ENCODE data around the gene MYOG. TPM values are rescaled to one million over a fixed set of nuclear protein-coding genes. Genes with fewer than 3 reads are reported as not detected.

The MYOG gene
- polyA plus RNA-seq, 3 donors: 0.05 TPM; not detected in 2

DNA sequence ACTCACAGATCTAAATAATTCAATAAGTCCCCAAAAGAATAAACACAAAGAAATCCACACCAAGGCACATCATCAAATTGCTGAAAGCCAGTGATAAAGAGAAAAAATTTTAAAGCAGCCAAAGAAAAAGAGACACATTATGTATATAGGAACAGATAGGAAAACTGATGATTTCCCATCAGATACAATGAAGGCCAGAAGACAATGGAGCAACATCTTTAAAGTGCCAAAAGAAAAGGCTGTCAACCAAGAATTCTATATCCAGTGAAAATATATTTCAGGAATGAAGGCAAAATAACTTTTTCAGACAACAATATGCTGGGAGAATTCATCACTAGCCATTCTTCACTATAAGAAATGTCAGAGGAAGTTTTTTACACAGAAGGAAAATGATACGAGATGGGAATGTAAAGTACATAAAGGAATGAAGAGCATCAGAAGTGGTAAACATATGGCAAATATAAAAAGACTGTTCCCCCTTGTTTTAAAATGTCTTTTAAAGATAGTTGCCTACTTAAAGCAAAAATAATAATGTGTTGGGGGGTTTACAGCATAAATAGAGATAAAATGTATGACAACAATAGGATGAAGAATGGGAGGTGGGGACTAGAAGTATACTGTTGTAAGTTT, 9.4 kb upstream of the MYOG start:
- 88 to 100% (median 96%) methylated on average over 1 of the region's 1 CpG for WGBS, 3 donors
- no peak overlapping the region for H3K27ac ChIP-seq (ENCODE audit: low read depth, low read length)

DNA sequence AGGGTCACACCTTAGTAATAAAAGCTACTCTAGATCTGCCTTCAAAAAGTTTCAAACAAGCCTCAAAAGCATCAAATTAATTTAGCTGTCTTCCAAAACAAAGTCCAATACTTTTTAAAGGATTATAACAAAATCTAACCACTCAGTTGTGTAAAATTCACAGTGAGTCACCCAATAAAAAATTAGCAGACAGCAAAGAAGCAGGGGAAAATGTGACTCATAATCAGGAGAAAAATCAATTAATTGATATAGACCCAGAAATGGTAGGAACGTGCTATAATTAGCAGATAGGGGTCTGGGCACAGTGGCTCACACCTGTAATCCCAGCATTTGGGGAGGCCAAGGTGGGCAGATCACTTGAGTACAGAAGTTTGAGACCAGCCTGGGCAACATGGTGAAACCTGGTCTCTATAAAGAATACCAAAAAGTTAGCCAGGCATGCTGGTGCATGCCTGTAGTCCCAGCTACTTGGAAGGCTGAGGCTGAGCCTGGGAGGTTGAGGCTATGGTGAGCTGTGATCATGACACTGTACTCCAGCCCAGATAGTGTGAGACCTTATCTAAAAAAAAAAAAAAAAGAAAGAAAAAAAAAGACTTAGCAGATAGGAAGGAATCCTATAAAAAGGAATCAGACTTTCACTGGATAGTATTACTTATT, 8.1 kb upstream of the MYOG start:
- no peak overlapping the region for H3K27ac ChIP-seq (ENCODE audit: low read depth, low read length)
- 47 to 95% (median 92%) methylated on average over 1 of the region's 1 CpG for WGBS, 3 donors

DNA sequence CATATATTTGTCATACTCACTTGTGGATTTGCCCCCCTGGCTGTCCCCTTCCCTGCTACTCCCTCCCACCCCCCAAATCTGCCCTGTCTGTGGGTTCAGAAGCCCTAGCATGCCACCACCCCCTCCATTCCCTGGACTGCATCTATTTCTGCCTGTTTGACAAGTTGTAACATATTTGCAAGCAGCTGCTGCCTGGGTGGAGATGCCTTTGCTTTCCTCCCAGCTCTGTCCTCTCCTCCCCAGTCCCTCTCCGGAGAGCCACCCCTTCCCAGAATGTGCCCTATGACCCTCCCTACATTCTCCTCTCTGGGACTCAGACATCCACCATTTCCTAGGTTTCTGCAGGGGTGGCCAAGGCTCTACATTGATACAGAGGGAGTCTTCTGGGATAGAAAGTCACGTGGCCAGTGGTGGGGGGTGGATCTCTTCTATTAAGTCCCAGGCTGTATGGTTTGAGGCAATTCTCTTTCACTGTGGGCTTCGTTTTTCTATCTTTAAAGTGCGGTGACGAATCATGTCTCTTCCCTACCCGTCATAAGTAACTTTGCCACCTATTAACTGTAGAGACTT, 6.0 kb upstream of the MYOG start:
- WGBS, 3 donors: 62 to 83% (median 82%) methylated on average over 6 of the region's 6 CpGs
- no peak overlapping the region for H3K27ac ChIP-seq (ENCODE audit: low read depth, low read length)

DNA sequence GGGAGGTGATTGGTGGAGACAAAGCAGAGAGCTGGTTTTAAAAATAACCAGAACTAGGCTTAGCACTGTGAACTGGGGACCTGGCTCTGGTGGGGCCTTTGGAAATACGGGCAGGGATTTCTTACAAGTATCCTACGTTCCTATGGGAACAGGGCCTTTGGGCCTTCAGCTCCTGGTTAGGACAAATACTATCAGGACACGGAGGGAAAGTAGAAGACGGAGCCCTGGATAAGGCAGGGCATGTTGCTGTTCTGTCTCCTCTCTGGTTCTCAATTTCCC, 5.3 kb upstream of the MYOG start:
- H3K27ac ChIP-seq (ENCODE audit: low read depth, low read length): no peak overlapping the region
- 70 to 93% (median 92%) methylated on average over 4 of the region's 4 CpGs for WGBS, 3 donors

DNA sequence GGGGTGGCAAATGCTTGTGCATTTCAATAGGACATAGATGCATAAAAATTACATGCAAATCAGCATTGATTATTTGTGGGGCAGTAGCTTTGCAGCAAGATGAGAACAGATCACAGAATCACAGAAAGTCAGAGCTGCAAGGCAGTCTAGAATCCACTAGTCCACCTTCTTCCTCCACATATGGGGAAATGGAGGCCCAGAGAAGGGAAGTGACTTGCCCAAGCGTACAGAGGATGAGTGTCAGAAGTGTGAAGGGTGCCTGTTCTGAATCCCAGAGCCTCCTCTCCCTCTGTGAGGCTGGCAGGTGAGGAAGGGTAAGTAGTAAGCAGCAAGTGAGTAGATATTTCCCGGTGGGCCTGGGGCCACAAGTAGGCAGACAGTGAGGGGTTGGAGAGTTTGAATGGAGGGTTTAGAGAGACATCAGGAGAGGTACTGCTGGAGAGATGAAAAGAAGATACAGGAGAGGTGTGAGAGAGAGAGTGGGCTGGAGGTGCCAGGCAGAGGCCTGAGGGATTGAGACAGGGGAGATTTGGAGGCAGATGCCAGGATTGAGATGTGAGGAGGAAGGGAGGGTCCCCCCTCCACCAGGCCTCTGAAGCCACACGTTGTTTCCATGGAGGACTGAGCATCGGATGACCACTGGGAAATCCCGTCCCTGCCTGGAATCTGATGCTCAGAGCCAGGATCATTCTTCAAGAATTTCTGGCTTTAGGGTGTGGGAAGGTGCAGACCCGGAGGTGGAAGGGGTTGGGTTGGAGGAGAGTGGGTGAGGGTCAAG, 4.8 kb upstream of the MYOG start:
- no peak overlapping the region for H3K27ac ChIP-seq (ENCODE audit: low read depth, low read length)
- WGBS, 3 donors: 69 to 74% (median 70%) methylated on average over 6 of the region's 6 CpGs

DNA sequence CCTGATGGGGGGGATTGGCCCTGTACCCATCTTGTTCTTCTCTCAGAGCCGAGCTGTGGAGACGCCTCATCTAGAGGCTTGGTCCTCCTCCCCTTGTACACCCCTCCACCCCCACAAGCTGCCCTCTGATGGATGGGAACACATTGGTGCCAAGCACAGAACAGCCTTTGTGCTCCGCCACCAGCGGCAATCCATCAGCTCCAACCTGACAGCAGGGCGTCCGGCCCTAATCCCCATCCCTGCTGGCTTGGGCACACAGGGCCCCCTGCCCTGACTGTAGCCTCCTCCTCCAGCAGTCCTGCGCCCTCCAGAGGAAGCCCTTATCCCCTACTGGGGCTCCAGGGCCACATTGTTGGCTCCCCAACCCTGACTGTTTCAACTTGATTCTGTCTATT, 3.8 kb upstream of the MYOG start:
- 35 to 88% (median 70%) methylated on average over 7 of the region's 7 CpGs for WGBS, 3 donors
- no peak overlapping the region for H3K27ac ChIP-seq (ENCODE audit: low read depth, low read length)

DNA sequence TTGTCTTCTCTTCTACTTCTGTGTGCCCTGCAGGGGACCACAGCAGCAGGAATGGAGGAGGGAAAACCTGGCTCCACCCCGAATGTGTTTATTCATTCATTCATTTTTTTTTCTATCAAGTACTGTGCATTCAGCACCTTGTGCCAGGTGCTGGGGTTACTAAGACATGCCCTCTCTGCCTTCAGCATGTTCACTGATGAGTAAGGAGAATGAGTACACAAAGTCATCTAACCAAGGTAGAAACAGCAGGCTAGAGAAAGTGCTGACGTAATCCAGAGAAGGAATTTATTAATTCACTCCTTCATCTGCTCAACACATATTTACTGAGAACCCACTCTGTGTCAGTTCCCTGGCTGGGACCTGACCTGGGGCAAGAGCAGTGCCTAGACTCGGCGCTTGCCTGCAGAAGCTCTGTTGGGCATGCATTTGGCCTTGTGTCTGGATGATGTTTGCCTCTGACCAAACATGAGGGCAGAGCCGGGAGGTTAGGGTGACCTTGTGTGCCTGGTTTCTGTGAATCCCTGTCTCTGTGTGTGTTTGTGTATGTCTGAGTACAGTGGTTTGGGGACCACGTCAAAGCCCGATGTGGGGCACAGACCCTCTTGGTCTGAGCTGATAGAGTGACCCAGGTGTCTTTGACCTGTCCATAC, 3.3 kb upstream of the MYOG start:
- no peak overlapping the region for H3K27ac ChIP-seq (ENCODE audit: low read depth, low read length)
- 61 to 89% (median 84%) methylated on average over 7 of the region's 7 CpGs for WGBS, 3 donors

DNA sequence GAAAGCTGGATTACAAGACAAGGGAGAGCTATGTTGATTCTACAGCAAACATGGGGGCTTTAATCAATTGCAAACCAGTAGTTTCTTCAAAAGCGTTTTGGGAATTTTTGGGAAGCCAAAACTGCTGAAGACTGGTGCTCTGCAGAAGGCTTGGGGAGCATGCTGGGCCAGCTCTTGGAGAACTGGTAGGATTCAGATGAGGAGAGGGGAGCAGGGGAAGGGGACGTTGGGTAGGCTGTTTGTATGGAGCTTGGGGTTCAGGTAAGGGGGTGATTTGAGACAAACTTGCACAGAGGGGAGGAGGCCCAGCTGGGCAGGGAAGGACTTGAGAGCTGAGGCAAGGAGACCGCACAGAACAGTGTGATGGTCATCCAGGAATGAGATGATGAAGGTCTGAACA, 2.6 kb upstream of the MYOG start:
- WGBS, 3 donors: 70 to 91% (median 86%) methylated on average over 3 of the region's 3 CpGs
- H3K27ac ChIP-seq (ENCODE audit: low read depth, low read length): no peak overlapping the region

DNA sequence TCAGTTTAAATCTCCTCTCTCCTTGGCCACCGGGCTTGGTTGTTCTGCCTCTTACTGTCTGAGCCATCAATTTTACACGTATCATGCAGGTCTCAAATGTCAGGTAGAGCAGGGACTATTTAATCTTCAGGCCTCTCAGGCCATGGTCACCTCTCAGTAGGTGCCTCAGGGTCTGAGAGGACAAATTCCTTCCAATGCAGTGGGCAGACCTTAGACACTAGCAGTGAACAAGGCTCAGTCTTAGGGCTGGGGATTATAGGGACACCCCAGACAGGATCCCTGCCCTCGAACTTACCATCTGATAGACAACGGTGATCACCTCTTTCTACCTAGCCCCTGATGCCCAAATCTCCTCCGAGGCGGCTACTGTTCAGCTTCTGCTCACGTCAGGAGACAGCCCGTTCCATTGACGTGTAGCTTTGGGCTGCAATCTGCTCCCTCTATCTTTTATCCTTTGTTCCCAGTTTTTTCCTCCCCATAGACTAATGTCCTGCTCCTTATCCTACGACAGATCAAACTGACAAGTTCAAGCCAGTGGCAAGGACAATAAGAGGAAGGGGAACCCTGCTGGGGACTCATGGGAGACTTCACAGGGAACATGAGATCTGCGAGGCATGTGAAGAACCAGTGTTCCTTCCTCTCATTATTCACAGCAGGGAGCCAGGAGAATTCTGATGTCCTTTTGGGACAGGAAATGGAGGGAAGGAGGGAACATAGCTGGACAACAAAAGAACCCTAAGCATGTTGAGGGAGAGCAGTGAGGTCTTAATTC, 1.4 kb upstream of the MYOG start:
- no peak overlapping the region for H3K27ac ChIP-seq (ENCODE audit: low read depth, low read length)
- WGBS, 3 donors: 76 to 82% (median 77%) methylated on average over 11 of the region's 11 CpGs

DNA sequence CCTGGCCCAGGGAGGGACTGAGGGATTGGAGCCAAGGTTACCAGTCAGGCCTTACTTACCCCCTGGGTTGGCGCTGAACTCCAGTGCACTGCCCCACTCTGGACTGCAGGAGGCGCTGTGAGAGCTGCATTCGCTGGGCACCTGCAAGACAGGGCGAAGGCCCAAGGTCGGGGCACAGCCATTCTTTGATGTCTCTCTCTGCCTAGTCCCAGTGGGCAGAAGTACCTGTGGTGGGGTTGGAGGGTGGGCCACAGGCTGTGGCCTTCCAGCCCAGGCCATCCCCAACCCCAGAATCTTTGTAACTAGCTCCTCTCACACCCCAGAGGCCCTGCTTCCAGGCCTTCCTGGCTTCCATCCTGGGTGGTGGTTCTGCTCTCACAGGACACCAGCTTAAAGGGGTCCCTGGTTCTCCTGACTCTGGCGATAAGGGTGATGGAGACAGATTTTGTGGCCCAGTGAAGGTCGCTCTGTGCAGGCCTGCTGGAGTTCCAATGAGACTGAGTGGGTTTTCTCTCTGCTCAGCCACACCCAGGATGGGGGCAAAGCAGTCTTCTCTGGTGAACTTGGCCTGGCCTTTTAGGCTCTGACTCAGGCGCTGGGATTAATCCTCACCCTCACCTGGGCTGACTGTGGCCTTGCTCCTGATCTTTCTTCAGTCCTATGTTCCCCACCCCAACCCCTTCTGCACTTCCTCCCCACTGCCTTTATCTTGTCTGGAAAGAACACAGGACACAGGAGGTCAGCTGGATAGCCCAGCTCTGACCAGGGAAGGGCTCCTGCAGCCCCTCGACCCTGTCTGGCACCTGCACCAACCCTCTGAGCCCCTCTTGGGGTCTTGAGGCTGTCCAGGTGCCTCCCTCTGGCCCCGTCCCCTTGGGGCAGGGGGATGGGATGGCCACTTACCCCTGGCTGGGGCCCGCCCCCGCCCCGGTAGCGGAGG, 954 bp downstream of the MYOG start:
- H3K27ac ChIP-seq (ENCODE audit: low read depth, low read length): no peak overlapping the region
- WGBS, 3 donors: 81 to 96% (median 94%) methylated on average over 13 to 14 of the region's 14 CpGs

DNA sequence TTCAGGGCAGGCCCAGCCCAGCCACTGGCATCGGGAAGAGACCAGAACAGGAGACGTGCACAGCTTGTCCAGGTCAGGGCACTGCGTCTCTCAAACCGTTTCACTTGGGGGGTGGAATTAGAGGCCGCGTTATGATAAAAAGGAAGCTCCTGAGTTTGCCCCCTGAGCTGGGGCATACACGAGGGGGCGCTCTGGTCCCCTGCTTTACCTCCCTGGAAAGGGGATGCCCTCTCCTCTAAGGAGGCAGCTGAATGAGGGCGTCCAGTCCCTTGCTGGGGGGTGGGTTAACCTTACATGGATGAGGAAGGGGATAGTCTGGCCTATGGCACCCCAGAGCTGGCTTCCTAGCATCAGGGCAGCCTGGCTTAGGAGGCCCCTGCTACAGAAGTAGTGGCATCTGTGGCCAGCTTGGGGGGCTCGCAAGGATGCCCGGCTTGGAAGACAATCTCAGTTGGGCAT, 2.3 kb downstream of the MYOG start:
- 71 to 85% (median 74%) methylated on average over 11 of the region's 11 CpGs for whole genome bisulfite sequencing, 3 donors
- no peak overlapping the region for H3K27ac ChIP-seq (ENCODE audit: low read depth, low read length)

DNA sequence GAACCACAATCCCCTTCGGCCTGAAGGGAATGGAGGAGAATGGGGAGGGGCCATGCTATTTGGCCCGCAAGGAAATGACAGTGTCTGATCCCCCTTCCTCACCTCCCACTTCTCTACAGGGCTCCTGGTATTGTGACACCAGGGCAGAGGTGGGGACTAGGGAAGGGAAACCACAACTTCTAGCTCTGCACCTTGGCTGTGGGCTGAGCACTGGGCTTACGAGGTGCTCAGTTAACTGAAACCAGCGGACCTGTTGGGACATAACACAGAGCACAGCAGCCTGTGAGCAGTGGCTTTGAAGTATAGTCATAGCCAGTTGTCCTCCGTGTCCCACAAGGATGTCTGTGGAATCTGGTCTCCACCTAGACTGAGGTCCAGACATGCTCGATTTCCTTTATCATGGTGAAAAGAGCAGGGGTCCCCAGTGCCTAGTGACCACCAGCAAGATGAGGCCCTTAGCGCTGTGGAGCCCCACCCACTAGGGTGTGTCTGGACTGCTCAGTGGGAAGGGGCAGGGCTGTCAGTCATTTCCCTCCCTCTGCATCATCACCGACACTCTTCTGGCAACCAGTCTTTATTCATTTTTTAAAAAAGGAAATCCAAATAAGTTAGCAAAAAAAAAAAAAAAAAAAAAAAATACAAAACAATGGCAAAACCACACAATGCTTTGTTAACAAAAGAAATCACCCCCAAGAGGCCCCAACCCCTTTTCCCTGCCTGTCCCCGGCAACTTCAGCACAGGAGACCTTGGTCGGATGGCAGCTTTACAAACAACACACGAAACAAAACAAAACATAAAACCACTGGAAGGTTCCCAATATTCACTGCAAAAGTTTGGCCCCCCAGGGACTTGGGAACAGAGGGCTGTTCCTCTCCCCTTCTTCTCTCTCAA, 3.0 kb downstream of the MYOG start:
- WGBS, 3 donors: 49 to 63% (median 60%) methylated on average over 11 of the region's 11 CpGs

DNA sequence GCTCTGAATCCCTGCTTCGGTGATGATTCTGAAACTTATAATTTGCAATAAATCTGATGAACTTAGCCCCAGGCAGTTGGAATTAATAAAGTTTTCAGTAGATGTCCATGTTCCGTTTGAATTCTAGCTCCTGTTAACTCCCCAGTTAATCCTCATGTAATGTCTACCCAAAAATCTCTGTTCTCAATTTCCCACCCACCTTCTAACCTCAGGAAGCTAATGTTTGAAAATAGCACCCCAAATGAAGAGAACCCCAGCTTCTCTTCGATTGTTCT, 3.6 kb downstream of the MYOG start:
- no peak overlapping the region for H3K27ac ChIP-seq (ENCODE audit: low read depth, low read length)
- WGBS, 3 donors: 61 to 63% (median 63%) methylated on average over 3 of the region's 3 CpGs

More for the DNA sequence above, 3.0 kb downstream of the MYOG start:
- no peak overlapping the region for H3K27ac ChIP-seq (ENCODE audit: low read depth, low read length)

DNA sequence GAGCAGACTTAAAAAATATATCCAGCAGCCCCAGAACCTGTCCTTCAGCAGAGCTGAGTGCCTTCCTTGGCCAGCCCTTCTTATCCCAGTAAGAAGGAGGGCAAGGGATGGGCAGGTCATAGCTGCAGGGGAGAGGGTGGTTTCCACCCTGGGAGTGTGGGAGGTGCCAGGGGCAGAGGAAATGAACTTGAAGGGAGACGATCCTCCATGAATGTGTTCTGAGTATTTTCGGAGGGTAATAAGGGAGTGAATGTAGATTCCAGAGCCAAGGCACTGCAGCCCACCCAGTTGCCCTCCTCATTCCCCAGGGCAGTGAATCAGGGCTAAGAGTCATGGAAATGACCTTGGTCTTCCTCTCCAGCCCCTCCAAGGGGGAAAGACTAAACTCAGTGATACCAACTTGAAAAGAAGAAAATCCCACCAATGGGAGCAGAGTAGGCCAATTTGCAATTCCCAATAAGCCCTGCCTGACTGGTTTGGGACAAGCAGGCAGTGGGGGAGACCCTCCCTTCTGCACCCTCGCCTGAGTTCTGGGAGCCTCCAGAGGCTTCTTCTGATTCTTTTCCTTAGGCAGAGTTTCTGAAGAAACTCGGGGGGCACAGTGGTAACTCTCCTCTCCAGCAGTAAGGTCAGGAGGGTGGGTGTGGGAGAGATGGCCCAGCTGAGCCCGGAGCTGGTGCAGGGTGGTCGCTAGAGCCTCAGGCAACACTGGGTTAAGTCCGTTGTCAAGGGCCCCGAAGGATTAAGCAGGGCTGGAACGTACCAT, 4.2 kb downstream of the MYOG start:
- no peak overlapping the region for H3K27ac ChIP-seq (ENCODE audit: low read depth, low read length)
- 46 to 67% (median 66%) methylated on average over 9 of the region's 9 CpGs for WGBS, 3 donors

DNA sequence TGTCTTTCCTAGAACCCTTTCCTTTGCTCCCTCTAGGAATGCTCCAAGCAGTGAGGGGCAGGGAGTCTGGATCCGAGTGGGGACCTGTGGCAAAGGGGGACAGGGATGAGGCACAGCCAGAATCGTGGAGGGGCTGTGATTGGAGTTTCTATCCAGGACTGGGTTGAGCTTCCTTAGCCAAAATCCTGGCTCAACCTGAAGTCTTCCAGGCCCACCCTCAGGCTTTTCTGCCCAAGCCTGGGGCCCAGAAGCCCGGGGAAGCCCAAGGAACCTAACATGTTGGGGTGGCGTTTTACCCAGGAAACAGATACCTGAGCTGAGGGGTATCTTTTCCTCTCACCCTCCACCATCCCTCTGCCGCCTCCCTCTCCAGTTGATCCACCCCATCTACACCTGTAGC, 5.4 kb downstream of the MYOG start:
- 77 to 96% (median 94%) methylated on average over 5 of the region's 5 CpGs for WGBS, 3 donors
- H3K27ac ChIP-seq (ENCODE audit: low read depth, low read length): no peak overlapping the region

DNA sequence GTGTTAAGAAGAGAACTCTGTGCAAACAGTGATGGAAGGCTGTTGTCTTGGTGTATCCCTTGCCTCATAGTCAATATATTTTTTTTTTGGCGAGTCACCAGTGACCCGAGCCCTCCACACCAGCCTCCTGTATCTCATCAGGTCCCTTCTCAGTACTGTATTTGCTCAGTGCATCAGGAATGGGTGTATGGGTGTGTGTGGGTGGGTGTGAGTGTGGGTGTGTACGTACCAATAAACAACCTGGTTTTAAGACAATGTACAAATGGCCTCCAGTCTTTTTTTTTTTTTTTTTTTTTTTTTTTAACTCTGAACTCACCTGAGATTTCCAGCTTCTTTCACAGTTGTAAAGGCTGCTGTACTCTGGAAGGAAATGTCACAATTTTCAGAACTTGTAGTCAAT, 7.3 kb downstream of the MYOG start:
- no peak overlapping the region for H3K27ac ChIP-seq (ENCODE audit: low read depth, low read length)
- 73 to 88% (median 87%) methylated on average over 3 of the region's 3 CpGs for WGBS, 3 donors
